Measurements from ENCODE around the gene APLNR. TPM values are rescaled to one million over a fixed set of nuclear protein-coding genes. Genes with fewer than 3 reads are reported as not detected.

APLNR gene
- total RNA-seq, 2 donors from 2014 or later, result 3.7 to 4.2 TPM

GRCh38 chr11:57231539-57232253 is 5.4 kb downstream of the APLNR start:
- H3K27ac Mint-ChIP-seq, result no peak overlapping the region
- DNase-seq, result no peak
- TF ChIP-seq CTCF (conservative IDR thresholded peaks at IDR 0.05), result no peak

GRCh38 chr11:57230791-57231538 is 6.1 kb downstream of the APLNR start:
- H3K9ac ChIP-seq (ENCODE audit: extremely low read depth, low read length, poor library complexity, severe bottlenecking), result no peak overlapping the region
- H3K9me3 ChIP-seq (ENCODE audit: control insufficient read depth, low read length), result peaks cover 3% of the 10 kb centered on the region
- no peak for TF ChIP-seq CTCF (conservative IDR thresholded peaks at IDR 0.05)
- no peak overlapping the region for H3K4me3 Mint-ChIP-seq
- peak; percentile 77 for DNase-seq
- H3K4me1 ChIP-seq (ENCODE audit: control insufficient read depth, insufficient read depth, low read length), result peaks cover 5% of the 10 kb centered on the region
- no peak overlapping the region for H3K27ac ChIP-seq (ENCODE audit: low read depth, low read length)
- H3K4me3 ChIP-seq (ENCODE audit: low read length), result no peak overlapping the region
- H3K9me3 Mint-ChIP-seq, result peaks cover 2% of the 10 kb centered on the region
- 64 to 79% methylated on average over 9 to 18 of the region's 18 CpGs for WGBS, 2 experiments (ENCODE audit: insufficient coverage in 1 of 2, insufficient read length in 1 of 2)
- peaks cover 9% of the 10 kb centered on the region for H3K27me3 ChIP-seq (ENCODE audit: control insufficient read depth, insufficient read depth, low read length, poor library complexity, severe bottlenecking)
- H3K36me3 ChIP-seq (ENCODE audit: control insufficient read depth, insufficient read depth, low read length), result no peaks in the 10 kb centered on the region
- peaks cover 48% of the 10 kb centered on the region for H3K4me1 Mint-ChIP-seq
- H3K27me3 Mint-ChIP-seq (ENCODE audit: insufficient read depth), result peaks cover 33% of the 10 kb centered on the region
- H3K27ac Mint-ChIP-seq, result no peak overlapping the region
- no peaks in the 10 kb centered on the region for H3K36me3 Mint-ChIP-seq (ENCODE audit: low read depth)

More at GRCh38 chr11:57231539-57232253, 5.4 kb downstream of the APLNR start:
- peaks cover 5% of the 10 kb centered on the region for H3K4me1 ChIP-seq (ENCODE audit: control insufficient read depth, insufficient read depth, low read length)
- H3K9ac ChIP-seq (ENCODE audit: extremely low read depth, low read length, poor library complexity, severe bottlenecking), result no peak overlapping the region
- Mint-ChIP-seq H3K4me1 (peaks cover 52% of the 10 kb centered on the region), H3K4me3 (no peak overlapping the region), H3K9me3 (no peaks in the 10 kb centered on the region), H3K36me3 (ENCODE audit: low read depth) (no peaks in the 10 kb centered on the region), H3K27me3 (ENCODE audit: insufficient read depth) (peaks cover 33% of the 10 kb centered on the region)
- no peak overlapping the region for H3K4me3 ChIP-seq (ENCODE audit: low read length)
- 78 to 81% methylated on average over 3 of the region's 3 CpGs for WGBS, 2 experiments (ENCODE audit: insufficient coverage in 1 of 2, insufficient read length in 1 of 2)
- H3K9me3 ChIP-seq (ENCODE audit: control insufficient read depth, low read length), result no peaks in the 10 kb centered on the region
- H3K27ac ChIP-seq (ENCODE audit: low read depth, low read length), result no peak overlapping the region
- no peaks in the 10 kb centered on the region for H3K36me3 ChIP-seq (ENCODE audit: control insufficient read depth, insufficient read depth, low read length)
- peaks cover 9% of the 10 kb centered on the region for H3K27me3 ChIP-seq (ENCODE audit: control insufficient read depth, insufficient read depth, low read length, poor library complexity, severe bottlenecking)

GRCh38 chr11:57230316-57230715 is 6.7 kb downstream of the APLNR start:
- peaks cover 4% of the 10 kb centered on the region for H3K9me3 Mint-ChIP-seq
- Histone ChIP-seq H3K9ac (ENCODE audit: extremely low read depth, low read length, poor library complexity, severe bottlenecking) (no peak overlapping the region), H3K9me3 (ENCODE audit: control insufficient read depth, low read length) (peaks cover 6% of the 10 kb centered on the region), H3K27ac (ENCODE audit: low read depth, low read length) (no peak overlapping the region), H3K4me3 (ENCODE audit: low read length) (no peak overlapping the region), H3K4me1 (ENCODE audit: control insufficient read depth, insufficient read depth, low read length) (peaks cover 5% of the 10 kb centered on the region), H3K36me3 (ENCODE audit: control insufficient read depth, insufficient read depth, low read length) (no peaks in the 10 kb centered on the region), H3K27me3 (ENCODE audit: control insufficient read depth, insufficient read depth, low read length, poor library complexity, severe bottlenecking) (peaks cover 9% of the 10 kb centered on the region)
- WGBS, 2 experiments (ENCODE audit: insufficient coverage in 1 of 2, insufficient read length in 1 of 2), result 82% methylated on average over 5 of the region's 5 CpGs; no CpG with 5 or more reads in 1 of the 2 experiments
- H3K27ac Mint-ChIP-seq, result no peak overlapping the region
- DNase-seq, result no peak
- H3K27me3 Mint-ChIP-seq (ENCODE audit: insufficient read depth), result peaks cover 33% of the 10 kb centered on the region
- no peak overlapping the region for H3K4me3 Mint-ChIP-seq
- H3K4me1 Mint-ChIP-seq, result peaks cover 43% of the 10 kb centered on the region
- TF ChIP-seq CTCF (conservative IDR thresholded peaks at IDR 0.05), result no peak
- no peaks in the 10 kb centered on the region for H3K36me3 Mint-ChIP-seq (ENCODE audit: low read depth)

All from endodermal cell (in vitro differentiated cells).